AG09319 (cell line): Measurements from ENCODE around the gene PTPN1.

Source experiments
- DNase-seq: peaks from one replicate; pipeline ENCODE4 v3.0.0-alpha.2; 2010; ENCODE audit warnings: low read depth; ENCODE audit errors: extremely low read depth
- TF ChIP-seq, protein P1 (sequence below): IDR thresholded peaks from 2 replicates; pipeline ENCODE4 v1.5.1; 2011; ENCODE audit warnings: low read depth, mild to moderate bottlenecking, inconsistent platforms, low read length, moderate library complexity

The PTPN1 gene

GRCh38 chr20:50484271-50484976 is 25.8 kb upstream of the PTPN1 start:
- TF ChIP-seq, protein P1, sequence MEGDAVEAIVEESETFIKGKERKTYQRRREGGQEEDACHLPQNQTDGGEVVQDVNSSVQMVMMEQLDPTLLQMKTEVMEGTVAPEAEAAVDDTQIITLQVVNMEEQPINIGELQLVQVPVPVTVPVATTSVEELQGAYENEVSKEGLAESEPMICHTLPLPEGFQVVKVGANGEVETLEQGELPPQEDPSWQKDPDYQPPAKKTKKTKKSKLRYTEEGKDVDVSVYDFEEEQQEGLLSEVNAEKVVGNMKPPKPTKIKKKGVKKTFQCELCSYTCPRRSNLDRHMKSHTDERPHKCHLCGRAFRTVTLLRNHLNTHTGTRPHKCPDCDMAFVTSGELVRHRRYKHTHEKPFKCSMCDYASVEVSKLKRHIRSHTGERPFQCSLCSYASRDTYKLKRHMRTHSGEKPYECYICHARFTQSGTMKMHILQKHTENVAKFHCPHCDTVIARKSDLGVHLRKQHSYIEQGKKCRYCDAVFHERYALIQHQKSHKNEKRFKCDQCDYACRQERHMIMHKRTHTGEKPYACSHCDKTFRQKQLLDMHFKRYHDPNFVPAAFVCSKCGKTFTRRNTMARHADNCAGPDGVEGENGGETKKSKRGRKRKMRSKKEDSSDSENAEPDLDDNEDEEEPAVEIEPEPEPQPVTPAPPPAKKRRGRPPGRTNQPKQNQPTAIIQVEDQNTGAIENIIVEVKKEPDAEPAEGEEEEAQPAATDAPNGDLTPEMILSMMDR: no peak; the same call in 1 of the 2 replicates
- no peak for DNase-seq

GRCh38 chr20:50487397-50487796 is 22.8 kb upstream of the PTPN1 start:
- no peak for DNase-seq
- TF ChIP-seq, protein P1: no peak

DNA sequence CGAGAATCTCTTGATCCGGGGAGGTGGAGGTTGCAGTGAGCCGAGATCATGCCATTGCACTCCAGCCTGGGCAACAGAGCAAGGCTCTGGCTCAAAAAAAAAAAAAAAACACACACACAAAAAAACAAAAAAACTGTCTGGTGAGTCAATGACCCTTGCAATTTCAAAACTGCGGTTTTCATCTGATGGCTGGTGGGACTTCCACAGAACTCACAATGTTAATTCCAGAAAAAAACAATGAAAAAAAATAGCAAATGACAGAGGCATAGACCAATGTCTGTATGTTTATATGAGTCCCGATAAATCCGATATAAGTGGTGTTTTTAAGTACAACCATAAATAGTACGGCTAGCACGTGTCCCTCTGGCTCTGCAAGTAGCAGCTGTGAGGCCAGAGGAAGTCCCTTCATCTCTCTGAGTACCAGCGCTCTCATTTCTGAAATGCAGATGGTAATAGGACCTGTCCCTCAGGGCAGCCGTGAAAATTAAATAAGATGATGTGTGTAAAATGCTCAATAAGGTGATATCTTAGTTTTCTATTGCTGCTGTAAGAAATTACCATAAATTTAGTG is 21.9 kb upstream of the PTPN1 start:
- TF ChIP-seq, protein P1: no peak
- no peak for DNase-seq

DNA sequence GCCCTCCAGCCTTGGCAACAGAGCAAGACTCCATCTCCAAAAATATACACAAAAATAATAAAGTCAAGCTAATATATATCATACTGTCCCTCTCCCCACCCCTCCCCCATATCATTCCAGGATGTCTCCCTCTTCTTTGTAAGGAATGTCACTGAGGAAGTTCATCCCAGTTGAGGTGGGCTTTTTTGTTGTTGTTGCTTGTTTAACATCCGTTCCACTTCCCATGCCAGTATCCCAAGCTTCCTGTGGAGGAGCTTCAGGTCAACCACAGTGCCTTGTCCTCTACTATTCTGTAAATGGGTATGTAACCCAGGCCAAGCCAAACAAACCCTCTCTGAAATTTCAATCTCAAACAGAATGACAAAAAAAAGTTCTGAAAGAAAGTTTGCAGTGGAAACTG is 19.0 kb upstream of the PTPN1 start:
- DNase-seq: no peak
- TF ChIP-seq, protein P1: no peak

GRCh38 chr20:50491926-50492634 is 18.1 kb upstream of the PTPN1 start:
- TF ChIP-seq, protein P1: no peak
- DNase-seq: no peak

GRCh38 chr20:50493881-50494253 is 16.3 kb upstream of the PTPN1 start:
- DNase-seq: no peak
- TF ChIP-seq, protein P1: no peak

GRCh38 chr20:50494428-50494827 is 15.8 kb upstream of the PTPN1 start:
- no peak for DNase-seq
- TF ChIP-seq, protein P1: no peak
